Left hindlimb (tissue), 1 donor: ENCODE results near the gene LNPEP.
"Not testable (repeated sequence)": the region's sequence is repeated elsewhere in the genome, so short reads cannot be mapped to it uniquely, and the experiment has no call there.

Experiments
- DNase-seq: peaks from one replicate; pipeline ENCODE4 v3.0.0-alpha.2; 2018

Gene LNPEP

DNA sequence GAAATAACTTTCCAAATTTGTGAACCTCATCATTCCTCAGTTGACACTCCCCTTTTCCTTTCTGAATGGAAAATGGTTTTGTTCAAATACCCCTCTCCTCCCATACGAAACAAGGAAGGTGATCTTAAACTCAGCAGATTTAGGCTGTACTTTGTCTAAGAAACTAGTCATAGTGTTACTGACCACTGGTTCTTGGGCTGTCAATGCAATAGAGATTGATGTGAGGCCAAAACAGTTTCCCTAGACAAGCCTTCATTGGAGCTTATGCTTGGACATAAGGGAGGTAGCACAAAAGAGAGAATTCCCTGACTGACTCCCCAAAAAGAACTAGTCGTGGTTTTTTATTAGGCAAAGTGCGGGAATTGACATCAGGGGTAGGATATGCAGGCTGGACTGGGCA, 5.3 kb upstream of the LNPEP start:
- no peak for DNase-seq

DNA sequence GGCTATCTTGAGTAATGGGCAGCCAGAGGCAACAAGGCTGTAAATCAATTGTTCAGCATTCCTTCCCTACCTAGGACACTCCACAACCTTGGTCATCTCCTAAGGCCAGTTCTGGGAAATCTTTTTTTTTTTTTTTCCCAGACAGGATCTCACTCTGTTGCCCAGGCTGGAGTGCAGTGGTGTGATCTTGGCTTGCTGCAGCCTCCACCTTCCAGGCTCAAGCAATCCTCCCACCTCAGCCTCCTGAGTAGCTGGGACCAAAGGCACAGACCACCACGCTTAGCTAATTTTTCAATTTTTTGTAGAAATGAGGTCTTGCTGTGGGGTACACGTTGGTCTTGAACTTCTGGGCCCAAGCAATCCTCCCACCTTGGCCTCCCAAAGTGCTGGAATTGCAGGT, 4.8 kb upstream of the LNPEP start:
- not testable (repeated sequence) for DNase-seq

DNA sequence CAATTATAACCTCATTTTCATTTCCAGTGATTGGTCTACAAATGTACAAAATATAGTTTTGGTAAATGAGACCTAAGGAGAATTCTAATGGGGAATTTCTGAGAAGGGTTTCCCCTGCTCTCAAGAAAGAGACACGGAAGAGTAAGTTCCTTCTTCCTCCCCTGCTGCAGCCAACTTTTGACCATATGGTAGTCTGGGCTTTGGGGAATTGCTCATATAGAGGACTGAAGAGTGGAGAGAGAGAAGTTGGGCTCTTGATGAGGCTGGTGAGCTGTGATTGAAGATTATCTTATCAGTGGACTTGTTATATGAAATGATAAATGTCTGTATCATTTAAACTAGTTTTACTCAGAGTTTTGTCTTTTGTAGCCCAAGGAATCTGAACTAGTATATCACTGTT, 4.3 kb upstream of the LNPEP start:
- DNase-seq = no peak

DNA sequence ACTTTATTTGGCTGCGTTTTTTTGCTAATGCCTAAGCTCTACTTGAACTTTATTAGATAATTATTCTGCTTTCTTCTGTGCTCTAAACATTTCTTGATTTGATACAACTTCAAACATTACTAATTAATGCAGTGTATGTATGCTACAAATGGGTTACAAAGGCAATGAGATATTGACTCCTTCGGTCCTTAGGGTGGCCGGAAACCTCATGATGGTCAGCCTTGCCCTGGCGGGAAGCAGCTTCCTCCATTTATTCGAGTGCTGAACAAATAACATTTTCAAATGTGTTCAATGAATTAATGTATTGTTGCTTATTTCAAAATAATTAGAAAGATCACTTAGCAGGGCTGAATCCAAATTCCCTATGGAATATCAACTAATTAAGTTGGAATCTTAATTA, 3.9 kb upstream of the LNPEP start:
- no peak for DNase-seq

DNA sequence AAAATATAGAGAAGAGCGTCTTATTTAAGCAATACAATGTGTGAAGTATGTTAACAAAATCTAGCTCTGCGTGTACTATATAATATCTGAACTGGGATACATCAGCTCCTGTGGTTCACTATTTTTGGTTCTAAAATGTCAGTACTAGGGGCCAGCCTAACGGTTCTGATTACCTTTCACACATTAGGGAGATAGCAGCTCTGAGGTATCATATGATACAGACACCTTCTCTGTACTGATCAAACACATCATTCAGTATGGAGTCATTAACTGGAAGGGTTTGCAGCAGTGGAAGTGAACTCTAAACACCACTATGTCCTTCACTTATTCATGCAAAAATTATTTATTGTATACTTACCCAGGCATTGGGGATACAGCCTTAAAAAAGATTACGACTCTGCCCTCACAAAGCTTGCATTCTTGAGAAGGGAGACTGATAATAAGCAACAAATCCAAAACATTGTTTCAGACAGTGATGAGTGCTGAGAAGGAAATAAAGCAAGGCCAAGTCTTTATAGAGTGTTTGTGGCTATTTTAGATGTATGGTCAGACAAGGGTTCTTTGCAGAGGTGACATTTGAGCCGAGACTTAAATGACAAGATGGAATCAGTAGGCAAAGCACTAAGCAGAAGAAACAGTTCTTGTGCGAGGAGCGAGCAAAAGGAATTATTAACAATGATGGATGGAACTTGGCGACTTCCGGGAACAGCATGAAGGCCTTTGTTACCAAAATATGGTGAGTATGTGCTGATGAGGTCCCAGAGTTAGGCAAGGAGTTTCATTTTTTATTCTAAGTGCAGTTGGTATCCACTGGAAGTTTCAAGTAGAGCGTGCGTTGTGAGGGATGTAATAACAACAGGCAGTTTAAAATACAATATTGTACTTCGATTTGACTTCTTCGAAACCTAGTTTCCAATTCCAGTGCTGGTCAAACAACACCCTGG, 1.8 kb upstream of the LNPEP start:
- DNase-seq = no peak

DNA sequence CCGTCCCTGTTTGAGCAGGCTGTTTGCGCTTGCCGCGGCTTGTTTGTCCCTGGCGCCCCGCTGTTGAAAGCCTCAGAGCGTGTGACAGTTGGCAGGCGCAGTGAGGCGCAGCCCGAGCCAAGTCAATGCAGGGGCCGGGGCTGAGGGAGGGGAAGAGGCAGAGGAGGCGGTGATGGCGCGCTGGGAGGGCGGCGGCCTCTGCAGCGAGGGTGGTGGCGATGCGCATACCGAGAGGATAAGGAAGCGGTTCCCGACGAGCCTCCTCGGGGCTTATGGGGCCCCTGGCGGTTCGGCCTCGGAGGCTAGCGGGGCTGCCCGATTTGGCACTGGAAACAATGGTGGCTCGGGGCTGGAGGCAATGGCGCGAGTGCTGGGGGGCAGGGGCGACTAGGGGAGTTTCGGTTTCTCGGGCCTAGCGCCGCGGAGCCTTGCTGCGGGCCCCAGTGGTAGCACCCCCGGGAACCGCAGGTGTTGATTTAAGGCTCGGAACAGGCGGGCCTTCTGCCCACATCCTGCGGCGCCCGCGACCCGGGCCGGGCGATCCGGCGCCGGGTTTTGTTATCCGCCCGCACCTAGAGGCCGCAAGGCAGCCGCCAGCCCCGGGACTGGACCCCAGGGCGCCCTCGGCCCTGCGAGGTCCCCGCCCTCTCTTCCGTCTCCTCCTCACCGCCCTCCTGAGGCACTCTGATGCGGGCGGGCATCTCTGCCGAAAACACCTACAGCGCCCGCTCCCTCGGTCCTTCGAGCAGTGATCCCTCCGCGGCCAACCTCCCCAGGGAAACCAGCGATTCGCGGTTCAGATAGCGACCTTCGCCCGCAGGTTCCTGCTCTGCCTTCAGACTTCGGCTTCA, 947 bp upstream of the LNPEP start:
- DNase-seq = peak; percentile 94

DNA sequence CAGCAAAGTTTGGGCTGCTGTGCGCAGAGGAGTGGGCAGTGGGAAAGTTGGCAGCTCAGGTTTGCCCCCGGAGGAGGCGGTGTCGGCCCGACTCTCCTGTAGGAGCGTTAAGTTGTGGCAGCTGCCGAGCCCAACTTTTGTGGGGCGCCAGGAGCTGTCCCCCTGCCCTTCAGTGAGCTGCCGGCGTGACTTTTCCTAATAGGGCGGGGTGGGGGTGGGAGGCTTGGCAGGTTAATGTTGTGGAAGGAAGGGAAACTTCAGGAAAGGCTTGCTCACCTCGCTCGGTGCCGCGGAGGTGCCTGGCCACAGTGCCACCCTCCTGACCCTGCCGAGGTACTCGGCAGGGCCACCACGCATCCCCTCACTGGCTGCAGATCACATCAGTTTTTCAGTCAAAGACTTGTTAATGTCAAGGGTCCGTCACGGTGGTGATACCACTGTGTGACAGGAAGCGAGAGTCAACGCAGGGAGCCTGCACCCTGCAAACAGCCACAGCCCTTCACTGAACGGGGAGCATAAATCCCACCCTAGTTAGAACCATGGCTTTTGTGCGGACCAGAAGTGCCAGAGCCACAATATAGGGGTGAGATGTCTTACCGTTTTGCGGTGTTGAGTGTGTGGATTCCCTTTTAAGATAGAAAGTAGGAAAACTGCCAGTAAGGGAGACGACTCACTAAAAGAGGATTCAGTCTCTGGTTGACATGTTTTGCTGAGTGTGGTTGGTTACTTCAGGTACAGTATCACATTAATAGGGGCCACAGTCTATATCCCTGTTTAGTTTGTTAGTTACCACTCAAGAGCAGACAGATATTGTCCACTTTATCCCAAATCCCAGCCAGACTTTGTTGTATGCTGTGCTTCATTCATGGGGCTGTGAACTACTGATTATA, 796 bp downstream of the LNPEP start:
- DNase-seq = no peak

DNA sequence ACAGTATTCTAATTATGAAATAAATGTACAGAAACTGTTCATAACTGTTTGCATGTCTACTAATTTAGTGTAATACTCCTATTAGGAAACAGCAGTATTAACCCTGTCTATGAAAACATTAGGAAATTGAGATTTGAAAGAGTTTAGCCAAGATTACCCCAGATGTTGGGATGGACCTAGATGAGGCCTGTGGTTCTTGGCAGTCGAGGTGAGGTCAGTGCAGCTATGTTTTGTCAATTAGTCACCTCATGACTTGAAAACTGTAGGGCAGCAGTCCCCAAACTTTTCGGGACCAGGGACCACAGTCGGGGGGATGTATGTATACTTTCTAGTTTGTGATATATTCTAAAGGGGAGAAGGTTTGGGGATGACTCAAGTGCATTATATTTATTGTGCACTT, 4.7 kb downstream of the LNPEP start:
- no peak for DNase-seq

DNA sequence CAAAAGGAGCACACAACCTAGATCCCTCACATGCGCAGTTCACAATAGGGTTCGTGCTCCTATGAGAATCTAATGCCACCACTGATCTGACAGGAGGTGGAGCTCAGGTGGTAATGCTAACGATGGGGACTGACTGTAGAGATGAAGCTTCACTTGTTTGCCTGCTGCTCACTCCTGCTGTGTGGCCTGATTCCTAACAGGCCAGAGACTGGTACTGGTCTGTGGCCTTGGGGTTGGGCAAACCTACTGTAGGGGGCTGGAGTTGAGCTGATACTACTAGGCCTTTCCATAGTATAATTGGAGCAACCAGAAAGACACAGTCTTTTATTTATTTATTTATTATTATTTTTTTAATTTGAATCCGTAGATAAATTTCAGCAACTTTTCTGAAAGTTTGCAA, 5.3 kb downstream of the LNPEP start:
- no peak for DNase-seq

DNA sequence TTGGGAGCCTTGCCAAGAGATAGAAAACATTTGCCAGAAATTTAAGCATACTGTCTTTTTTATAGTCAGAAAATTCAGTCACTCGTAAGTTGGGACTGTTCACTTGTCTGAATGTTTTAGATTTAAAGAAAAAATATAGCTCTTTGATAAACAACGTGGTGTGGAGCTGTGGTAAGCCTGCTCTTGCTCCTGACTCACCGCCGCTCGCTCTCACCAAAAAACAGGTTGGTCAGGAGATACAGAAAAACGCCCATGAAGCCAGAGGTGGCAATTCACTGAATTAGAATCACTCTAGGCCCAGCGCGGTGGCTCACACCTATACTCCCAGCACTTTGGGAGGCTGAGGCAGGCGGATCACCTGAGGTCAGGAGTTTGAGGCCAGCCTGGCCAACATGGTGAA, 6.2 kb downstream of the LNPEP start:
- no peak for DNase-seq

DNA sequence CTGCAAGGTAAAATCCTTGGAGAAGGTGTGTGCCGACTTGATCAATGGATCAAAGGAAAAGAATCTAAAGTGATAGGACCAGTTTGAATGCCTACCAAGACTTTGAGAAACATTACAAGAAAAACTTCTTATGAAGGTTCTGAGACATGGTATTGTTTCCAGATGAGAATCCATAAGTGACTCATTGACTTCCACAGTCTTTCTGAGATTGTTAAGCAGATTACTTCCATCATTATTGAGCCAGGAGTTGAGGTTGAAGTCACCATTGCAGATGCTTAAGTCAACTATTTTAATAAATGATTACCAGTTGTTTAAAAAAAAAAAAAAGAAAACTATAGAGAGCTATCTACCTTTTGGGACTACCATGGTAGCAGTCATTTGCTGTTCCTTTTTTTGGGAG, 7.0 kb downstream of the LNPEP start:
- DNase-seq = no peak

DNA sequence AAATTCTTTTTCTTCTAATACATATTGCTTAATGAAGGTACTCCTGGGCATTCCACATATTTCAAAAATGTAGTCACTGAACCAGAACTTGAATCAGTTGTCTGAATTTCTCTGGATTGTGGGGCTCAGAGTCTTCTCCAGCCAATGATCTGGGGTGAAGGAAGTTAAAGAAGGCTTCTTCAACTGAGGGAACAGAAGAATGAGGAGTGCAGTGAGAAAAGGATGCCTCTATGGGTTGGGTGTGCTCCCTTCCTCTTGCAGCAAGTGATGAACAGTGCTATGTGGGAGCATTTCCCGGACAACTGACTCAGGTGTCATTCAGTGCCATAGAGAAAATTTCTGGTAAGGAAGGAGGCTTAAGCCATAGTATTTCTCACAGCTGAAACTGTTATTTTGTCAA, 7.9 kb downstream of the LNPEP start:
- DNase-seq = no peak

DNA sequence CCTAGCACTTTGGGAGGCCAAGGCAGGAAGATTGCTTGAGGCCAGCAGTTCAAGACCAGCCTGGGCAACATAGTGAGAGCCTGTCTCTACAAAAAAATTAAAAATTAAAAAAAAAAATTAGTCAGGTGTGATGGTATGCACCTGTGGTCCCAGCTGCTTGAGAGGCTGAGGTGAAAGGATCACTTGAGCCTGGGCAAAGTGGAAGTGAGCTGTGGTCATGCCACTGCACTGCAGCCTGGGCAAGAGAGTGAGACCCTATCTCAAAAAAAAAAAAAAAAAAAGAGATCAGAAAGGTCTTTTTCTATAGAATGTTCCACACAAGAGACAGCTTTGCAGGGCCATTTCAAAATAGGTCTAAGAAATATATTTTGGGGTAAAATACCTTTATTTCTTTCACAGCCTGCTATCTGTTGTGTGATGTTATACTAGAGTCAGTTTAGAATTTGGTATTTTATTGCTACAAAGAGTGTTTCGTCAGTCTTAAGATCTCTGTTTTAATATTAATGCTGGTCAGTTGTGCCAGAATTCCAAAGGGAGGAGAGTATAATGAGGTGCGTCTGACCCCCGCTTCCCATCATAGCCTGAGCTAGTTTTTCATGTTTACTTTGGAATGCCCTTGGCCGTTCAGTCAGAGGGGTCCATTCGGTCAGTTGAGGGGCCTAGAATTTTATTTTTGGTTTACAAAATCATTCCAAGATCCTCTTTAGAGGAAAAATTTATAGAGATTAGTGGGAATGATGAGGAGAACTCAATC, 9.4 kb downstream of the LNPEP start:
- no peak for DNase-seq

DNA sequence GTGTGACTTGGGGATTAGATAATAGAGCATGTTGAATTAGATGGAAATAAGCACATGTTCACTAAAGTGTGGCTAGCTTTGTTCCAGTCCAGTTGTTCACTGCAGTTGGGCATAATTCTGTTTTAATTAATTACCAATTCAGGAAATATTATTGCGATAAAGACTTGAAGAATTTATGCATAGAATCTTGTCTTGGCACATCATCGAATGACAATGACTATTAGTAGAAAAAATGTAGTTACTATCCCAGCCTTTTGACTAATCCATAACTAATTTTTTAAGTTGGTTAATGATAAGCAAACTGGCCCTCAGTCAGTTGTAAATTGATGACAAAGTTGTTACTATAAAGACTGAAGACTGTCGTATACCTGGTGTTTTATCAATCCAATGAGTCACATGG, 10.5 kb downstream of the LNPEP start:
- DNase-seq = no peak

DNA sequence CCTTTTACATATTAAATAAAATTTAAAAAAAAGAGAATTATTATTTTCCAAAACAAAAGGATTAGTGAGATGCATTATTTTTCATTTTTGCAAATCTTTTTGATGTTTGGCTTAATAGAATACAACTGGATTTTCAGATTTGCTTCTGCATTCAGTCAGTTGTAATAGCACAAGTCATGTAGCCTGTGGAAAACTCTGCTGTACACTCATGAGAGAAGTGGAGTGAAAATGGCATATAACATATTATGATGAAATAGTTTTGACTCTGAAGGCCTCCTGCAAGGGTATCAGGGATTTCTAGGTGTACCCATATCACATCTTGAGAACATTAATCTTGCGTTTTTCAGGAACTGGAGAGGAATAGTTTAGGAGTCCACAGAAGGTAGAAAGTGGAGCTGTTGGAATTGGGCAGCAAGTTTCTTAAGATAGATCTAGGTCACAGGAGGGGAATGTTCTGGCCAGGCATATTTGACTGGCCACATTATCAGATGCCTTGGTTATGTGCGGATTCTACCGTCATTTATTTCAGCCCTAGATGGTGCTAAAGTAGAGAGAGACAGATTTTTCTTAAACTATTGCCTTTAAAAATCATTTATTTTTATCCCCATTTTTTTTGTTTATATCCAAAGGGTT, 16.4 kb downstream of the LNPEP start:
- DNase-seq = no peak

DNA sequence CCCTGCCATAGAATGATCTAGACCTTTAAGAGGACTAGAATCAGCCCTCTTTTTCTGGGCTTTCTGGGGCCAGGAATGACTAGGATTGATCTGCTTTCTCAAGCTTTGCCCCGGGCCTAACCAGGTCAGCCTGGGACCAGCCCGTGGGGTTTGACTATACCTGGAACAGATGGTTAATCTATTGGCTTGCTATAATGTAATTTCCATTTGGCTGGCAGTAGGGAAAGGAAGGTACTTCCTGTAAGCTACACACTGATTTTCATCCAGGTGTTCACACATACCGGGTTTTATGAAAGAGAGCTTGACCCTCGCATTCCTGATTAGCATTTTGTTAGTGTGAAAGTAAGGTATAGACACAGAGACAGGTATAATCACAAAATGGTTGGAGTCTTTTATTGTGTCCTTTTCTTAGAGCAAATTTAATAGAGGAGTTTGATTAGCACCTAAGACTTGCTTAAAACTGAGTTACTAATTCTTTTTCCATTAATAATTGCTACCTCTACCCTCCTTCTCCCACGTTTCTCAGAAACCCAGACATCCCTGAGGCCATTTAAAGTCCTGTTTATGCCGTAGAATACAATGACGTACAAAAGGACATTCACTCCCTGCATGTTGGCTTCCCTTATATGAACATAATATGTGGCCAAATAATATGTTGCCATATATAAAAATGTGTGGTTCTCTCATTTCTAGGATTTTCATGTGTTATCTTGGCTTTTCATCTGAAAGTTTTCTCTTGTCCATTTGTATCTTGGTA, 17.3 kb downstream of the LNPEP start:
- DNase-seq = no peak

DNA sequence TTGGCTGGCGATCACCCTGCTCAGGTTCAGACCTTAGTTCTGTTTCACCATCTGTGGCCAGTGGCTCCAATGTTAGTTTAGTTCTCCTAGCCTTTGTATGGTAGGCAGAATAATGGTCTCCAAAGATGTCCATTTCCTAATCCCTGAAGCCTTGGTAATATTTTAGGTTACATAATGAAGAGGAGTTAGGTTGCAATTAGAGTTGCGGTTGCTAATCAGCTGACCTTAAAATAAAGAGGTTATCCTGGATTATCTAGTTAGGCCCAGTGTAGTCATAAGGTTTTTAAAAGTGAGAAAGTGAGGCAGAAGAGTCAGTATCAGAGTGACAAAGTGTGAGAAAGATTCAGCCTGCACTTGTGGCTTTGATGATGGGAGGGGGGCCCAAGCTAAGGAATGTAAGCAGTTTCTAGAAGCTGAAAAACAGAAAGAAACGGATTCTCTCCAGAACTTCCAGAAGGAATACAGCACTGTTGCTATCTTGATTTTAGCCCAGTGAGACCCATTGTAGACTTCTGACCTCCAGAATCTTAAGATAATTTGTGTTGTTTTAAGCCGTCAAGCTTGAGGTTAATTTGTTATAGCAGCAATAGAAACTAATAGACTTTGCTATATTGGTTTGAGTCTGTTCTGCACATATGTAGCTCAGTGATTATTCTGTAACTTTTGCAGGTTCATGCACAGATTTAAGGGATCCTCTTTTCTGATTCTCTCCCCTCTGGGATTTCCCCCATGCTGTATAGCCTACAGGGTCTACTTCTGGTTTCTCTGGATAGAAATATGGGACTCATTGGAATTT, 21.6 kb downstream of the LNPEP start:
- DNase-seq = no peak

DNA sequence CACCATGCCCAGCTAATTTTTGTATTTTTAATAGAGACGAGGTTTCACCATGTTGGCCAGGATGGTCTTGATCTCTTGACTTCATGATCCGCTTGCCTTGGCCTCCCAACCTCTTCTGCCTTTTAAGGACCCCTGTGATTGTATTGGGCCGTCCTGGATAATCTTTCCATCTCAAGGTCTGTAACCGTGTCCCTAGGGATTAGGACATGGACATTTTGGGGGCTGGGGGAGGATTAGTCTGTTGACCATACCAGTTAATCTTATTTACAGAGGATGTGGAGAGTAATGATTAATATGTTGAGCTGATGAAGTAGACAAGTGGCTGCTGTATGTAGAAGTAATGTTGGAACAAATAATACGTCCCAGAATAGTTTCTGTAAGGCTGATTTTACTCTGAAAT, 23.1 kb downstream of the LNPEP start:
- DNase-seq = no peak

DNA sequence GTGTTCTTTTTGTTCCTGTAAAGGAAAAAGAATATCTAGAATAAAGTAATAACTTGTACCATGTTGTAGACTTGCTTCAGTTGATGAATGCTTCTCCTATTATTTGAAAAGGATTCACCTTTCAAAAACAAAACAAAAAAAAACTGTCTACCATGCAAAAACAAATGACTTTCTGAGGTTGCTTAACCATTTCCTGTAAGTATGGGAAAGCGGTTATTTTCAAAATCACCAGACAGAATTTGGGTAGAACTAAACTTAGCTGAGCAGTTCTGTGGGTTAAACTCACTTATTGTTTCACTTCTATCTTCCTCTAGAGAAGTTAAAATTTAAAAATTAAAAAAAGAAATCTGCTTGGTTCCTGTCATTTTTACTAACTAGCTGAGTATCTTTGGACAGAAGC, 25.2 kb downstream of the LNPEP start:
- DNase-seq = no peak

DNA sequence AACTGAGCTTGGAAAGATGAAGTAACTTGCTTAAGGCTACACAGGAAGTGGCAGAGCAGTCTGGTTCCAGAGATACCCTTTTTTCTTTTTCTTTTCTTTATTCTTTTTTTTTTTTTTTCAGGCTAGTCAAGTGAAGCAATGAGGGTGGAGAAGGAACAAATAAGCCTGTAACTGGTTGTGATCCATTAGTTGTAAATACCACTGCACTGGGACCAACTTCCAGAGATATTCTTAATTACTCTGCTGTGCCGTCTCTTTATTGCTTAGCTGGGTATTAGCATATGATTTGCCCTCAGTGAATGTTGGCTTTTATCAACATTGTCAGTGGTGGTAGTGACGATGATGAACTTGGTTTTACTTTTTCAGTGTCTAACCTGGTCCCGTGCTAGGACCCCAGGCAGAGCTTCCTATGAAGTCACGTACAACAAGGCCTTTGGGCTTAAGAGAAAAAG, 26.7 kb downstream of the LNPEP start:
- no peak for DNase-seq
